ENCODE measurements around the gene HINT3.
"Not testable (repeated sequence)": the region's sequence is repeated elsewhere in the genome, so short reads cannot be mapped to it uniquely, and the experiment has no call there.

The HINT3 gene

GRCh38 chr6:125962900-125963497, 6.4 kb downstream of the HINT3 start:
- no peak for DNase-seq (ENCODE audit: low spot score)

GRCh38 chr6:125963817-125964216, 7.2 kb downstream of the HINT3 start:
- no peak for DNase-seq (ENCODE audit: low spot score)

- no peak for DNase-seq (ENCODE audit: low spot score)
Observed at GRCh38 chr6:125966569-125966968, 10.0 kb downstream of the HINT3 start.

- DNase-seq (ENCODE audit: low spot score): no peak
Observed at GRCh38 chr6:125968493-125968892, 11.9 kb downstream of the HINT3 start.

GRCh38 chr6:125970760-125971159, 14.2 kb downstream of the HINT3 start:
- no peak for DNase-seq (ENCODE audit: low spot score)

- not testable (repeated sequence) for DNase-seq (ENCODE audit: low spot score)
Observed at GRCh38 chr6:125972478-125972877, 15.9 kb downstream of the HINT3 start.

- peak; percentile 89 for DNase-seq (ENCODE audit: low spot score)
Observed at GRCh38 chr6:125974214-125974866, 17.8 kb downstream of the HINT3 start.

- DNase-seq (ENCODE audit: low spot score): no peak
Observed at GRCh38 chr6:125979101-125979500, 22.5 kb downstream of the HINT3 start.

GRCh38 chr6:125981571-125982185, 25.1 kb downstream of the HINT3 start:
- no peak for DNase-seq (ENCODE audit: low spot score)

GRCh38 chr6:125983246-125983945, 26.8 kb downstream of the HINT3 start:
- no peak for DNase-seq (ENCODE audit: low spot score)

- no peak for DNase-seq (ENCODE audit: low spot score)
Observed at GRCh38 chr6:125984311-125984710, 27.7 kb downstream of the HINT3 start.

- no peak for DNase-seq (ENCODE audit: low spot score)
Observed at GRCh38 chr6:125985522-125985921, 29.0 kb downstream of the HINT3 start.

- no peak for DNase-seq (ENCODE audit: low spot score)
Observed at GRCh38 chr6:125985979-125986300, 29.4 kb downstream of the HINT3 start.

GRCh38 chr6:125986301-125987025, 29.9 kb downstream of the HINT3 start, which contains the start of gene TRMT11:
TRMT11 (plus strand) TSS chr6:125986540; CDS start chr6:125986551, 11 bp downstream.
- peak; percentile 88 for DNase-seq (ENCODE audit: low spot score)

- no peak for DNase-seq (ENCODE audit: low spot score)
Observed at GRCh38 chr6:125987026-125987617, 30.6 kb downstream of the HINT3 start.

GRCh38 chr6:125988280-125988679, 31.7 kb downstream of the HINT3 start:
- DNase-seq (ENCODE audit: low spot score): no peak

GRCh38 chr6:125989631-125990030, 33.1 kb downstream of the HINT3 start:
- no peak for DNase-seq (ENCODE audit: low spot score)

- no peak for DNase-seq (ENCODE audit: low spot score)
Observed at GRCh38 chr6:125991653-125992052, 35.1 kb downstream of the HINT3 start.

- DNase-seq (ENCODE audit: low spot score): no peak
Observed at GRCh38 chr6:125994670-125995488, 38.3 kb downstream of the HINT3 start.

GRCh38 chr6:125995972-125996580, 39.5 kb downstream of the HINT3 start:
- DNase-seq (ENCODE audit: low spot score): peak; percentile 86
